Neural crest cell (in vitro differentiated cells): ENCODE measurements around the gene CKLF. TPM values are rescaled to one million over a fixed set of nuclear protein-coding genes. Genes with fewer than 3 reads are reported as not detected.

Experiments
- DNase-seq: peaks from one replicate; pipeline ENCODE4 v3.0.0; 2021; ENCODE audit warnings: low read depth, mixed read lengths, low spot score
- H3K27ac Mint-ChIP-seq: one replicate; pipeline ENCODE4 v1.8.0; 2021; ENCODE audit warnings: mild to moderate bottlenecking, mixed read lengths; ENCODE audit not compliant: unreplicated experiment
- H3K27me3 Mint-ChIP-seq: 2 replicates; pipeline ENCODE4 v1.8.0; 2021; ENCODE audit warnings: low read depth, mild to moderate bottlenecking, mixed read lengths
- H3K36me3 Mint-ChIP-seq: 2 replicates; pipeline ENCODE4 v1.8.0; 2021; ENCODE audit warnings: low read depth, mild to moderate bottlenecking, mixed read lengths
- H3K4me1 Mint-ChIP-seq: 2 replicates; pipeline ENCODE4 v1.8.0; 2021; ENCODE audit warnings: mixed read lengths
- H3K4me3 Mint-ChIP-seq: one replicate; pipeline ENCODE4 v1.8.0; 2021; ENCODE audit warnings: mild to moderate bottlenecking, mixed read lengths
- H3K9me3 Mint-ChIP-seq: 2 replicates; pipeline ENCODE4 v1.8.0; 2021; ENCODE audit warnings: mixed read lengths
- long read RNA-seq: library from polyadenylated mRNA; unstranded; transcript quantifications from one replicate; pipeline ENCODE4 v2.0.0, GENCODE V29; 2020
- total RNA-seq: library from RNA; stranded (reverse); gene quantifications from 2 replicates; pipeline ENCODE4 v1.2.1, GENCODE V29; 2021
- TF ChIP-seq, protein P1 (sequence below): fragments of 200-600 bp; sonication (generic); conservative IDR thresholded peaks from 2 replicates; pipeline ENCODE4 v1.5.0; 2021; ENCODE audit warnings: antibody characterized with exemption, mild to moderate bottlenecking

CKLF gene
- total RNA-seq, result 48.8 and 51.2 TPM in 2 replicates
- long read RNA-seq, partial matches to known transcripts, result 1 of 12 reads
- long read RNA-seq, other reads (novel, unspliced or antisense), result 1 of 12 reads

- Mint-ChIP-seq H3K27ac (peak within 1 kb of the TSS; percentile 65), H3K4me1 (peaks cover 73% of the 10 kb centered on the region), H3K9me3 (peaks cover 3% of the 10 kb centered on the region), H3K36me3 (peaks cover 21% of the 10 kb centered on the region), H3K4me3 (peak within 1 kb of the TSS; percentile 90), H3K27me3 (no peaks in the 10 kb centered on the region)
- TF ChIP-seq, protein P1, sequence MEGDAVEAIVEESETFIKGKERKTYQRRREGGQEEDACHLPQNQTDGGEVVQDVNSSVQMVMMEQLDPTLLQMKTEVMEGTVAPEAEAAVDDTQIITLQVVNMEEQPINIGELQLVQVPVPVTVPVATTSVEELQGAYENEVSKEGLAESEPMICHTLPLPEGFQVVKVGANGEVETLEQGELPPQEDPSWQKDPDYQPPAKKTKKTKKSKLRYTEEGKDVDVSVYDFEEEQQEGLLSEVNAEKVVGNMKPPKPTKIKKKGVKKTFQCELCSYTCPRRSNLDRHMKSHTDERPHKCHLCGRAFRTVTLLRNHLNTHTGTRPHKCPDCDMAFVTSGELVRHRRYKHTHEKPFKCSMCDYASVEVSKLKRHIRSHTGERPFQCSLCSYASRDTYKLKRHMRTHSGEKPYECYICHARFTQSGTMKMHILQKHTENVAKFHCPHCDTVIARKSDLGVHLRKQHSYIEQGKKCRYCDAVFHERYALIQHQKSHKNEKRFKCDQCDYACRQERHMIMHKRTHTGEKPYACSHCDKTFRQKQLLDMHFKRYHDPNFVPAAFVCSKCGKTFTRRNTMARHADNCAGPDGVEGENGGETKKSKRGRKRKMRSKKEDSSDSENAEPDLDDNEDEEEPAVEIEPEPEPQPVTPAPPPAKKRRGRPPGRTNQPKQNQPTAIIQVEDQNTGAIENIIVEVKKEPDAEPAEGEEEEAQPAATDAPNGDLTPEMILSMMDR, result no peak
- peak; percentile 87 for DNase-seq
Observed at GRCh38 chr16:66552286-66553177, at the start of gene CKLF. Gene CKLF (plus strand): TSS chr16:66552576. CDS start chr16:66552716, 140 bp downstream.

- no peaks in the 10 kb centered on the region for H3K27me3 Mint-ChIP-seq
- DNase-seq, result no peak
- TF ChIP-seq, protein P1, result no peak
- peaks cover 7% of the 10 kb centered on the region for H3K36me3 Mint-ChIP-seq
- H3K9me3 Mint-ChIP-seq, result peaks cover 3% of the 10 kb centered on the region
- peaks cover 9% of the 10 kb centered on the region for H3K4me1 Mint-ChIP-seq
- no peak overlapping the region for H3K27ac Mint-ChIP-seq
- no peak overlapping the region for H3K4me3 Mint-ChIP-seq
Observed at GRCh38 chr16:66503030-66503429, 49.3 kb upstream of the CKLF start.

DNA sequence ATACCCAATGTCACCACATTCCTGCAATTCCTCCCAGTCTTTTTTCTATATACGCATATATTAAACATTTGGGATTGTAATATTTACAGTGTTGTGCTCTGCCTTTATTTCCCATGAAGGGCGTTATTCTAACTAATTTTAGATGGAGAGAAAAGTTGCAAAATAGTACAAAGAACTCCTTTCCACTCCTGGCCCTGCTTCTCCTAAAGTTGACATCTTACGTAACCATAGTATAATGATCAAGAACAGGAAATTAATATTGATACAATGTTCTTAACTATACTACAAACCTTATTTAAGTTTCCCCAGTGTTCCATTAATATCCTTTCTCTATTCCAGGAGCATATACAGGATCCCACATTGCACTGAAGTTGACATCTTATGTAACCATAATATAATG lies 48.8 kb upstream of the CKLF start:
- H3K27ac Mint-ChIP-seq, result no peak overlapping the region

DNA sequence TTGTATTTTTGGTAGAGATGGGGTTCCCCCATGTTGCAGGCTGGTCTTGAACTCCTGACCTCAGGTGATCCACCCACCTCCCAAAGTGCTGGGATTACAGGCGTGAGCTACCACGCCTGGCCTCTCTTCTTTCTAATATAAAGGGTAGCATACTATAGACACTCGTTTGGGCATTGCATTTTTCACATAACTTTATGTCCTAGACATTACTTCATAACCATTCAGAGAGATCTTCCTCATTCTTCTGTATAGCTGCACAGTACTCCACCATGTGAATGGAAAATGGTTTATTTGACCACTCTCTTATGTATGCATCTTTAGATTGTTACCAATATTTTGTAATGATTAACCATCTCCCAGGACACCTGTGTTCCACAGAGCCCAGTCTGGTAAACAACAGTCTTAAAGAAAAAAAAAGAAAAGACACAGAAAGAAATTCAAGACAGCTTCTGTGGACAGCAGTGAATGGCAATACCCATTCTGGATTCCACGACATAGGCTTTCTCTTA lies 44.6 kb upstream of the CKLF start:
- H3K4me3 Mint-ChIP-seq, result no peak overlapping the region
- H3K36me3 Mint-ChIP-seq, result peaks cover 1% of the 10 kb centered on the region
- peaks cover 25% of the 10 kb centered on the region for H3K4me1 Mint-ChIP-seq
- DNase-seq, result no peak
- TF ChIP-seq, protein P1, result no peak
- H3K27ac Mint-ChIP-seq, result no peak overlapping the region
- no peaks in the 10 kb centered on the region for H3K27me3 Mint-ChIP-seq
- no peaks in the 10 kb centered on the region for H3K9me3 Mint-ChIP-seq

More for the DNA sequence above, 48.8 kb upstream of the CKLF start:
- H3K36me3 Mint-ChIP-seq, result peaks cover 5% of the 10 kb centered on the region
- no peak for DNase-seq
- peaks cover under 1% of the 10 kb centered on the region for H3K9me3 Mint-ChIP-seq
- no peak overlapping the region for H3K4me3 Mint-ChIP-seq
- H3K4me1 Mint-ChIP-seq, result peaks cover 9% of the 10 kb centered on the region
- no peaks in the 10 kb centered on the region for H3K27me3 Mint-ChIP-seq
- TF ChIP-seq, protein P1, result no peak

- no peak overlapping the region for H3K4me3 Mint-ChIP-seq
- peaks cover 4% of the 10 kb centered on the region for H3K36me3 Mint-ChIP-seq
- TF ChIP-seq, protein P1, result no peak
- no peak for DNase-seq
- H3K9me3 Mint-ChIP-seq, result no peaks in the 10 kb centered on the region
- peak overlapping the region; percentile 44 for H3K27ac Mint-ChIP-seq
- peaks cover 25% of the 10 kb centered on the region for H3K4me1 Mint-ChIP-seq
- no peaks in the 10 kb centered on the region for H3K27me3 Mint-ChIP-seq
Observed at GRCh38 chr16:66508248-66508913, 44.0 kb upstream of the CKLF start.
